H1 (cell line): ENCODE results near the gene ARHGAP26. TPM values are rescaled to one million over a fixed set of nuclear protein-coding genes. Genes with fewer than 3 reads are reported as not detected.

Source experiments
- EGR1 ChIP-seq: IDR thresholded peaks from 2 replicates; pipeline ENCODE4 v1.6.1; 2011; ENCODE audit warnings: low read depth, low read length, borderline replicate concordance
- FOSL1 ChIP-seq: IDR thresholded peaks from 2 replicates; pipeline ENCODE4 v1.6.1; 2011; ENCODE audit warnings: mild to moderate bottlenecking, low read depth, low read length, moderate library complexity; ENCODE audit not compliant: insufficient read depth
- GTF2F1 ChIP-seq: IDR thresholded peaks from 2 replicates; pipeline ENCODE4 v1.6.1; 2012; ENCODE audit warnings: low read depth, low read length, improper control_type of control experiment, borderline replicate concordance
- JUN ChIP-seq: IDR thresholded peaks from 2 replicates; pipeline ENCODE4 v1.6.1; 2011; ENCODE audit warnings: low read depth, mild to moderate bottlenecking, improper control_type of control experiment, low read length
- POLR2AphosphoS5 ChIP-seq: IDR thresholded peaks from 2 replicates; pipeline ENCODE4 v1.6.1; 2011; ENCODE audit warnings: low read depth, low read length
- POU5F1 ChIP-seq: IDR thresholded peaks from 2 replicates; pipeline ENCODE4 v1.6.1; 2011; ENCODE audit warnings: low read depth, mild to moderate bottlenecking, low read length, moderate library complexity
- TBP ChIP-seq: IDR thresholded peaks from 2 replicates; pipeline ENCODE4 v1.6.1; 2011; ENCODE audit warnings: low read depth, low read length, improper control_type of control experiment
- YY1 ChIP-seq: IDR thresholded peaks from 2 replicates; pipeline ENCODE4 v1.6.1; 2011; ENCODE audit warnings: low read depth, mild to moderate bottlenecking, low read length
- polyA plus RNA-seq, 7 experiments: library from polyadenylated mRNA; depleted of rRNA in 3 of 7; stranded (reverse) in 5 of 7; unstranded in 2 of 7; fragments of >200 nt in 5 of 7; fragments of 200-250 nt in 2 of 7; gene quantifications; 1 replicate in 5 of 7; 2 replicates in 1 of 7; 4 replicates in 1 of 7; pipeline versions ENCODE4 v1.2.1 to v1.2.3, GENCODE V29; 2011 to 2013; ENCODE audit warnings: missing spikeins in 2 of 7, mixed read lengths in 2 of 7
- total RNA-seq: library from RNA; stranded (reverse); fragmentation: NEBNext Ultra II Directional; extraction: Animal tissue kit (Norgen Biotek cat#: 25700); gene quantifications from 2 replicates; pipeline ENCODE4 v1.2.1, GENCODE V29; 2021
- TF ChIP-seq, protein P1 (sequence below): fragments of 300-600 bp; sonication (generic); IDR thresholded peaks from 2 replicates; pipeline ENCODE4 v1.7.1; 2012; ENCODE audit warnings: low read length, moderate library complexity, mild to moderate bottlenecking, inconsistent platforms; ENCODE audit not compliant: insufficient replicate concordance

The ARHGAP26 gene
- total and polyA plus RNA-seq, 2 of the 8 experiments (the other 6 are each of a cell fraction or from before 2014, with no cell fraction given) = 7.1 to 24.8 TPM

DNA sequence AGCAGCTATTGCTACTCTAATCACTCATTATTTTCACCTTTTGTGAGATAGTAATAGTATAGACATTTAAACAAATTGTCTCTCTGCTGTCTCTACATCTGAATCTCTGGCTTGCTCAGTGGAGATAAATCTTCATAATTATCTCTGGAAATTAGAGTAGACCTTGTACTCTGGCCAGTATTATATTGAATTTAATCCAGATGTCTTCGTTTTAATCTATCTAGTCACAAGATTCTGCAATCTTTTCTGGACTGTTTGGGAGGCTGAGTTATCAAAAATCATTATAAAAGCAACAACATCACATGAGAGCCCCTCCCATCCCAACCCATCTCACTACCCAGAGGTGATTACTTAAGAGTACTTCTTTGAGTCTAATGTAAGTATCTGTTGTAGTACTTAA is 19.0 kb downstream of the ARHGAP26 start (continued):
- TF ChIP-seq, protein P1, sequence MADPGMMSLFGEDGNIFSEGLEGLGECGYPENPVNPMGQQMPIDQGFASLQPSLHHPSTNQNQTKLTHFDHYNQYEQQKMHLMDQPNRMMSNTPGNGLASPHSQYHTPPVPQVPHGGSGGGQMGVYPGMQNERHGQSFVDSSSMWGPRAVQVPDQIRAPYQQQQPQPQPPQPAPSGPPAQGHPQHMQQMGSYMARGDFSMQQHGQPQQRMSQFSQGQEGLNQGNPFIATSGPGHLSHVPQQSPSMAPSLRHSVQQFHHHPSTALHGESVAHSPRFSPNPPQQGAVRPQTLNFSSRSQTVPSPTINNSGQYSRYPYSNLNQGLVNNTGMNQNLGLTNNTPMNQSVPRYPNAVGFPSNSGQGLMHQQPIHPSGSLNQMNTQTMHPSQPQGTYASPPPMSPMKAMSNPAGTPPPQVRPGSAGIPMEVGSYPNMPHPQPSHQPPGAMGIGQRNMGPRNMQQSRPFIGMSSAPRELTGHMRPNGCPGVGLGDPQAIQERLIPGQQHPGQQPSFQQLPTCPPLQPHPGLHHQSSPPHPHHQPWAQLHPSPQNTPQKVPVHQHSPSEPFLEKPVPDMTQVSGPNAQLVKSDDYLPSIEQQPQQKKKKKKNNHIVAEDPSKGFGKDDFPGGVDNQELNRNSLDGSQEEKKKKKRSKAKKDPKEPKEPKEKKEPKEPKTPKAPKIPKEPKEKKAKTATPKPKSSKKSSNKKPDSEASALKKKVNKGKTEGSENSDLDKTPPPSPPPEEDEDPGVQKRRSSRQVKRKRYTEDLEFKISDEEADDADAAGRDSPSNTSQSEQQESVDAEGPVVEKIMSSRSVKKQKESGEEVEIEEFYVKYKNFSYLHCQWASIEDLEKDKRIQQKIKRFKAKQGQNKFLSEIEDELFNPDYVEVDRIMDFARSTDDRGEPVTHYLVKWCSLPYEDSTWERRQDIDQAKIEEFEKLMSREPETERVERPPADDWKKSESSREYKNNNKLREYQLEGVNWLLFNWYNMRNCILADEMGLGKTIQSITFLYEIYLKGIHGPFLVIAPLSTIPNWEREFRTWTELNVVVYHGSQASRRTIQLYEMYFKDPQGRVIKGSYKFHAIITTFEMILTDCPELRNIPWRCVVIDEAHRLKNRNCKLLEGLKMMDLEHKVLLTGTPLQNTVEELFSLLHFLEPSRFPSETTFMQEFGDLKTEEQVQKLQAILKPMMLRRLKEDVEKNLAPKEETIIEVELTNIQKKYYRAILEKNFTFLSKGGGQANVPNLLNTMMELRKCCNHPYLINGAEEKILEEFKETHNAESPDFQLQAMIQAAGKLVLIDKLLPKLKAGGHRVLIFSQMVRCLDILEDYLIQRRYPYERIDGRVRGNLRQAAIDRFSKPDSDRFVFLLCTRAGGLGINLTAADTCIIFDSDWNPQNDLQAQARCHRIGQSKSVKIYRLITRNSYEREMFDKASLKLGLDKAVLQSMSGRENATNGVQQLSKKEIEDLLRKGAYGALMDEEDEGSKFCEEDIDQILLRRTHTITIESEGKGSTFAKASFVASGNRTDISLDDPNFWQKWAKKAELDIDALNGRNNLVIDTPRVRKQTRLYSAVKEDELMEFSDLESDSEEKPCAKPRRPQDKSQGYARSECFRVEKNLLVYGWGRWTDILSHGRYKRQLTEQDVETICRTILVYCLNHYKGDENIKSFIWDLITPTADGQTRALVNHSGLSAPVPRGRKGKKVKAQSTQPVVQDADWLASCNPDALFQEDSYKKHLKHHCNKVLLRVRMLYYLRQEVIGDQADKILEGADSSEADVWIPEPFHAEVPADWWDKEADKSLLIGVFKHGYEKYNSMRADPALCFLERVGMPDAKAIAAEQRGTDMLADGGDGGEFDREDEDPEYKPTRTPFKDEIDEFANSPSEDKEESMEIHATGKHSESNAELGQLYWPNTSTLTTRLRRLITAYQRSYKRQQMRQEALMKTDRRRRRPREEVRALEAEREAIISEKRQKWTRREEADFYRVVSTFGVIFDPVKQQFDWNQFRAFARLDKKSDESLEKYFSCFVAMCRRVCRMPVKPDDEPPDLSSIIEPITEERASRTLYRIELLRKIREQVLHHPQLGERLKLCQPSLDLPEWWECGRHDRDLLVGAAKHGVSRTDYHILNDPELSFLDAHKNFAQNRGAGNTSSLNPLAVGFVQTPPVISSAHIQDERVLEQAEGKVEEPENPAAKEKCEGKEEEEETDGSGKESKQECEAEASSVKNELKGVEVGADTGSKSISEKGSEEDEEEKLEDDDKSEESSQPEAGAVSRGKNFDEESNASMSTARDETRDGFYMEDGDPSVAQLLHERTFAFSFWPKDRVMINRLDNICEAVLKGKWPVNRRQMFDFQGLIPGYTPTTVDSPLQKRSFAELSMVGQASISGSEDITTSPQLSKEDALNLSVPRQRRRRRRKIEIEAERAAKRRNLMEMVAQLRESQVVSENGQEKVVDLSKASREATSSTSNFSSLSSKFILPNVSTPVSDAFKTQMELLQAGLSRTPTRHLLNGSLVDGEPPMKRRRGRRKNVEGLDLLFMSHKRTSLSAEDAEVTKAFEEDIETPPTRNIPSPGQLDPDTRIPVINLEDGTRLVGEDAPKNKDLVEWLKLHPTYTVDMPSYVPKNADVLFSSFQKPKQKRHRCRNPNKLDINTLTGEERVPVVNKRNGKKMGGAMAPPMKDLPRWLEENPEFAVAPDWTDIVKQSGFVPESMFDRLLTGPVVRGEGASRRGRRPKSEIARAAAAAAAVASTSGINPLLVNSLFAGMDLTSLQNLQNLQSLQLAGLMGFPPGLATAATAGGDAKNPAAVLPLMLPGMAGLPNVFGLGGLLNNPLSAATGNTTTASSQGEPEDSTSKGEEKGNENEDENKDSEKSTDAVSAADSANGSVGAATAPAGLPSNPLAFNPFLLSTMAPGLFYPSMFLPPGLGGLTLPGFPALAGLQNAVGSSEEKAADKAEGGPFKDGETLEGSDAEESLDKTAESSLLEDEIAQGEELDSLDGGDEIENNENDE = no peak
- no peak for TF ChIP-seq POU5F1
- TF ChIP-seq FOSL1 = no peak
- no peak for TF ChIP-seq EGR1
- no peak for TF ChIP-seq GTF2F1
- no peak for TF ChIP-seq POLR2AphosphoS5
- TF ChIP-seq TBP = no peak
- TF ChIP-seq YY1 = no peak
- TF ChIP-seq JUN = no peak
